H1 (cell line): ENCODE data around the gene ITPR1. TPM values are rescaled to one million over a fixed set of nuclear protein-coding genes. Genes with fewer than 3 reads are reported as not detected.

ENCODE experiments used
- CTCF ChIA-PET: fragments of 300-600 bp; sonication (Branson Sonifier 250); formaldehyde crosslinking; loops from one replicate; lab custom pipeline; 2021; ENCODE audit not compliant: partially characterized antibody; lab: Charles Lee
- POLR2A ChIA-PET: fragments of 300-600 bp; sonication (Branson Sonifier 250); formaldehyde crosslinking; loops from one replicate; lab custom pipeline; 2021; ENCODE audit warnings: inconsistent platforms; ENCODE audit not compliant: partially characterized antibody; lab: Charles Lee
- DNase-seq, 2 experiments: peaks; one replicate each; pipeline versions ENCODE4 v3.0.0 to v3.0.0-alpha.2; 2010 to 2022; ENCODE audit warnings: low spot score in 2 of 2, low read depth in 1 of 2, mixed read lengths in 1 of 2
- FAIRE-seq: peaks from 2 replicates; lab custom pipeline; 2011; peaks lifted over from hg19 to GRCh38; lab: Jason Lieb, UNC
- H2AFZ ChIP-seq: 2 replicates; pipeline ENCODE4 v1.8.1; 2012; ENCODE audit warnings: low read length, inconsistent platforms
- H2AK5ac ChIP-seq: 2 replicates; pipeline ENCODE4 v1.6.1; 2013; ENCODE audit warnings: low read depth, low read length
- H2BK120ac ChIP-seq: replicated peaks from 2 replicates; pipeline ENCODE3; 2013; ENCODE audit warnings: low read depth, low read length, inconsistent platforms
- H2BK12ac ChIP-seq: 2 replicates; pipeline ENCODE4 v1.6.1; 2013; ENCODE audit warnings: low read depth, low read length
- H2BK15ac ChIP-seq: 2 replicates; pipeline ENCODE4 v1.6.1; 2013; ENCODE audit warnings: low read length
- H2BK20ac ChIP-seq: 2 replicates; pipeline ENCODE4 v1.6.1; 2013; ENCODE audit warnings: low read length
- H2BK5ac ChIP-seq: 2 replicates; pipeline ENCODE4 v1.6.1; 2013; ENCODE audit warnings: low read depth, low read length
- H3K14ac ChIP-seq: 2 replicates; pipeline ENCODE4 v1.6.1; 2013; ENCODE audit warnings: inconsistent platforms; ENCODE audit not compliant: insufficient read length
- H3K18ac ChIP-seq: 2 replicates; pipeline ENCODE4 v1.6.1; 2013; ENCODE audit warnings: low read length; ENCODE audit errors: extremely low read depth
- H3K23ac ChIP-seq: 2 replicates; pipeline ENCODE4 v1.6.1; 2013; ENCODE audit warnings: inconsistent platforms; ENCODE audit not compliant: insufficient read length
- H3K23me2 ChIP-seq: 2 replicates; pipeline ENCODE4 v1.6.1; 2013; ENCODE audit warnings: low read depth, low read length
- H3K27ac ChIP-seq: 2 replicates; pipeline ENCODE4 v1.6.1; 2011; ENCODE audit warnings: low read depth, low read length, inconsistent platforms
- H3K27me3 ChIP-seq, 4 experiments: replicated peaks in 1 of 4; 1 replicate in 1 of 4; 2 replicates in 3 of 4; pipeline versions ENCODE4 v1.6.1 to v1.8.1; 2011 to 2013; ENCODE audit warnings: low read length in 3 of 4, mild to moderate bottlenecking in 3 of 4, inconsistent platforms in 2 of 4, mixed read lengths in 2 of 4, moderate library complexity in 1 of 4; ENCODE audit not compliant: control insufficient read depth in 3 of 4, insufficient read depth in 3 of 4; ENCODE audit errors: extremely low read depth in 1 of 4
- H3K36me3 ChIP-seq, 4 experiments: 2 replicates each; pipeline versions ENCODE4 v1.6.1 to v1.8.1; 2011 to 2013; ENCODE audit warnings: mild to moderate bottlenecking in 4 of 4, low read length in 3 of 4, moderate library complexity in 2 of 4, control low read depth in 1 of 4, inconsistent platforms in 1 of 4; ENCODE audit not compliant: insufficient read depth in 4 of 4, control insufficient read depth in 2 of 4
- H3K4ac ChIP-seq: replicated peaks from 2 replicates; pipeline ENCODE3; 2013; ENCODE audit warnings: low read length, low read depth, mixed read lengths, inconsistent platforms; ENCODE audit not compliant: insufficient read length
- H3K4me1 ChIP-seq, 4 experiments: replicated peaks in 1 of 4; 1 replicate in 1 of 4; 2 replicates in 3 of 4; pipeline versions ENCODE4 v1.6.1 to v1.8.1; 2011 to 2013; ENCODE audit warnings: low read length in 3 of 4, inconsistent platforms in 2 of 4, mixed read lengths in 1 of 4; ENCODE audit not compliant: insufficient read depth in 4 of 4, control insufficient read depth in 3 of 4
- H3K4me2 ChIP-seq, 2 experiments: 2 replicates each; pipeline versions ENCODE4 v1.6.1 to v1.8.1; 2011 to 2013; ENCODE audit warnings: low read depth in 2 of 2, low read length in 2 of 2, control low read depth in 1 of 2, inconsistent platforms in 1 of 2, mild to moderate bottlenecking in 1 of 2; ENCODE audit not compliant: insufficient read depth in 1 of 2
- H3K4me3 ChIP-seq, 4 experiments: fragments of 200-600, 300-600 bp in 1 of 4; sonication (generic), shearing (Covaris generic), sonication (Bioruptor Twin) in 1 of 4; 2 replicates each; pipeline versions ENCODE4 v1.5.1 to v1.8.1; 2011 to 2016; ENCODE audit warnings: low read length in 4 of 4, low read depth in 3 of 4, control low read depth in 2 of 4, inconsistent platforms in 2 of 4, mild to moderate bottlenecking in 2 of 4, mixed read lengths in 1 of 4, moderate library complexity in 1 of 4; ENCODE audit not compliant: insufficient read depth in 2 of 4; ENCODE audit errors: extremely low read depth in 1 of 4
- H3K56ac ChIP-seq: replicated peaks from 2 replicates; pipeline ENCODE3; 2013; ENCODE audit warnings: low read depth, mild to moderate bottlenecking, mixed read lengths, low read length, inconsistent platforms; ENCODE audit not compliant: insufficient read length
- H3K79me1 ChIP-seq: 2 replicates; pipeline ENCODE4 v1.6.1; 2013; ENCODE audit warnings: low read depth, low read length, control low read depth
- H3K79me2 ChIP-seq, 2 experiments: 2 replicates each; pipeline versions ENCODE4 v1.6.1 to v1.8.1; 2012 to 2013; ENCODE audit warnings: low read length in 2 of 2, mild to moderate bottlenecking in 2 of 2, inconsistent platforms in 1 of 2; ENCODE audit not compliant: insufficient read depth in 2 of 2, control insufficient read depth in 1 of 2
- H3K9ac ChIP-seq, 4 experiments: replicated peaks in 1 of 4; 1 replicate in 1 of 4; 2 replicates in 3 of 4; pipeline versions ENCODE4 v1.6.1 to v1.8.1; 2011 to 2013; ENCODE audit warnings: low read depth in 3 of 4, low read length in 3 of 4, control low read depth in 2 of 4, mild to moderate bottlenecking in 2 of 4, moderate library complexity in 2 of 4, inconsistent platforms in 1 of 4; ENCODE audit errors: extremely low read depth in 1 of 4
- H3K9me3 ChIP-seq, 2 experiments: 2 replicates each; pipeline versions ENCODE4 v1.6.1 to v1.8.1; 2012 to 2013; ENCODE audit warnings: mild to moderate bottlenecking in 2 of 2, moderate library complexity in 2 of 2, control low read depth in 1 of 2, inconsistent platforms in 1 of 2, low read depth in 1 of 2, low read length in 1 of 2, mixed read lengths in 1 of 2; ENCODE audit not compliant: insufficient read depth in 2 of 2
- H4K20me1 ChIP-seq, 2 experiments: replicated peaks in 1 of 2; 2 replicates each; pipeline versions ENCODE3 to v1.8.1; 2011 to 2013; ENCODE audit warnings: inconsistent platforms in 2 of 2, low read length in 2 of 2, mild to moderate bottlenecking in 1 of 2; ENCODE audit not compliant: insufficient read depth in 2 of 2, control insufficient read depth in 1 of 2
- H4K5ac ChIP-seq: 2 replicates; pipeline ENCODE4 v1.6.1; 2013; ENCODE audit warnings: low read length, low read depth, mixed read lengths, inconsistent platforms; ENCODE audit not compliant: insufficient read length
- H4K8ac ChIP-seq: 2 replicates; pipeline ENCODE4 v1.8.0; 2013; ENCODE audit warnings: mild to moderate bottlenecking, moderate library complexity, low read length, inconsistent platforms; ENCODE audit not compliant: insufficient read depth; ENCODE audit errors: extremely low read depth
- H4K91ac ChIP-seq: replicated peaks from 2 replicates; pipeline ENCODE3; 2013; ENCODE audit warnings: low read length, mixed read lengths, inconsistent platforms; ENCODE audit not compliant: insufficient read length
- CBX8 ChIP-seq: fragments of 300-800, 300-1000 bp; sonication (generic); IDR thresholded peaks from 2 replicates; pipeline ENCODE4 v1.7.1; 2016; ENCODE audit warnings: low read depth, low read length, borderline replicate concordance
- EGR1 ChIP-seq: IDR thresholded peaks from 2 replicates; pipeline ENCODE4 v1.6.1; 2011; ENCODE audit warnings: low read depth, low read length, borderline replicate concordance
- GABPA ChIP-seq: IDR thresholded peaks from 2 replicates; pipeline ENCODE4 v1.6.1; 2011; ENCODE audit warnings: mild to moderate bottlenecking, low read length, moderate library complexity, borderline replicate concordance; ENCODE audit not compliant: insufficient read depth
- GTF2F1 ChIP-seq: IDR thresholded peaks from 2 replicates; pipeline ENCODE4 v1.6.1; 2012; ENCODE audit warnings: low read depth, low read length, improper control_type of control experiment, borderline replicate concordance
- JUND ChIP-seq: IDR thresholded peaks from 2 replicates; pipeline ENCODE4 v1.6.1; 2011; ENCODE audit warnings: mild to moderate bottlenecking, improper control_type of control experiment, low read length
- PHF8 ChIP-seq: fragments of 200-600 bp; sonication (generic); conservative IDR thresholded peaks from 2 replicates; pipeline ENCODE4 v1.7.1; 2012; ENCODE audit warnings: low read depth, mild to moderate bottlenecking, inconsistent platforms, low read length, moderate library complexity
- SIX5 ChIP-seq: IDR thresholded peaks from 2 replicates; pipeline ENCODE4 v1.6.1; 2011; ENCODE audit warnings: mild to moderate bottlenecking, low read depth, low read length
- WGBS, 2 experiments: shearing (Covaris generic) in 1 of 2; methylation state at CpG; one replicate each; pipeline versions ENCODE4 v1.1.6 to v1.1.7; 2013 to 2015; ENCODE audit warnings: low lambda C conversion rate in 2 of 2, mixed read lengths in 2 of 2, inconsistent platforms in 1 of 2, low coverage in 1 of 2, missing lambda C conversion rate in 1 of 2; ENCODE audit not compliant: insufficient replicate concordance in 2 of 2, insufficient coverage in 1 of 2, insufficient read length in 1 of 2; ENCODE audit errors: extremely low coverage in 1 of 2, missing lambda C conversion rate in 1 of 2; 5-methylcytosine and 5-hydroxymethylcytosine counted together
- polyA plus RNA-seq, 7 experiments: library from polyadenylated mRNA; depleted of rRNA in 3 of 7; stranded (reverse) in 5 of 7; unstranded in 2 of 7; fragments of >200 nt in 5 of 7; fragments of 200-250 nt in 2 of 7; gene quantifications; 1 replicate in 5 of 7; 2 replicates in 1 of 7; 4 replicates in 1 of 7; pipeline versions ENCODE4 v1.2.1 to v1.2.3, GENCODE V29; 2011 to 2013; ENCODE audit warnings: missing spikeins in 2 of 7, mixed read lengths in 2 of 7
- total RNA-seq: library from RNA; stranded (reverse); fragmentation: NEBNext Ultra II Directional; extraction: Animal tissue kit (Norgen Biotek cat#: 25700); gene quantifications from 2 replicates; pipeline ENCODE4 v1.2.1, GENCODE V29; 2021
- TF ChIP-seq, protein P1 (sequence below): IDR thresholded peaks from 2 replicates; pipeline ENCODE4 v1.6.1; 2011; ENCODE audit warnings: low read depth, mild to moderate bottlenecking, low read length; ENCODE audit not compliant: insufficient read depth
- TF ChIP-seq, protein P2 (sequence below), 3 experiments: IDR thresholded peaks; 1 replicate in 2 of 3; 2 replicates in 1 of 3; pipeline versions ENCODE4 v1.5.1 to v1.6.1; 2011; ENCODE audit warnings: low read length in 3 of 3, mild to moderate bottlenecking in 3 of 3, inconsistent platforms in 2 of 3, low read depth in 1 of 3, moderate library complexity in 1 of 3; ENCODE audit not compliant: insufficient read depth in 1 of 3; ENCODE audit errors: control extremely low read depth in 1 of 3

ITPR1 gene
- total and polyA plus RNA-seq, 2 of the 8 experiments (the other 6 are each of a cell fraction or from before 2014, with no cell fraction given), result 2.5 to 16.3 TPM

GRCh38 chr3:4750306-4750968 lies 257.3 kb downstream of the ITPR1 start:
- H4K91ac ChIP-seq, result no peak overlapping the region
- no peak overlapping the region for H3K18ac ChIP-seq
- H3K9ac ChIP-seq, result no peak overlapping the region
- H2BK5ac ChIP-seq, result no peak overlapping the region
- no peaks in the 10 kb centered on the region for H3K23me2 ChIP-seq
- no peak overlapping the region for H3K56ac ChIP-seq
- no peak overlapping the region; the same call in 1 of the 2 replicates for H2BK12ac ChIP-seq
- no peak overlapping the region for H3K23ac ChIP-seq
- H4K8ac ChIP-seq, result no peak overlapping the region
- no peaks in the 10 kb centered on the region for H3K9me3 ChIP-seq
- 87% methylated on average over 7 of the region's 7 CpGs; no CpG with 5 or more reads in 1 of the 2 experiments for WGBS, 2 experiments
- no peak overlapping the region for H3K14ac ChIP-seq
- H2BK120ac ChIP-seq, result no peak overlapping the region
- H3K4me3 ChIP-seq, result no peak overlapping the region
- H3K27me3 ChIP-seq, result no peaks in the 10 kb centered on the region
- POLR2A ChIA-PET, result interaction anchor here (0.7 kb wide), 1 partner anchor 166 kb away, joined by 3 read pairs; no protein-coding TSS in a partner anchor
- FAIRE-seq, result no peak
- no peak overlapping the region for H2AFZ ChIP-seq
- H3K4ac ChIP-seq, result no peak overlapping the region
- H2BK20ac ChIP-seq, result no peak overlapping the region
- no peak overlapping the region for H4K5ac ChIP-seq
- no peaks in the 10 kb centered on the region for H3K79me2 ChIP-seq
- H4K20me1 ChIP-seq, result peaks cover 0 to 2% of the 10 kb centered on the region in 2 experiments
- H3K4me2 ChIP-seq, result no peak overlapping the region
- no peak overlapping the region for H3K27ac ChIP-seq
- no peaks in the 10 kb centered on the region for H3K79me1 ChIP-seq
- no peak overlapping the region for H2BK15ac ChIP-seq
- no peak for DNase-seq
- H3K4me1 ChIP-seq, result peaks cover 0 to 3% (median 3%) of the 10 kb centered on the region in 4 experiments; a peak in 3 of 7 replicates
- no peaks in the 10 kb centered on the region for H3K36me3 ChIP-seq
- H2AK5ac ChIP-seq, result no peak overlapping the region
- CTCF ChIA-PET, result interaction anchor here (1.2 to 1.7 kb wide), 3 partner anchors 29 to 303 kb away, joined by 3 to 10 read pairs (median 3); no protein-coding TSS in a partner anchor
- TF ChIP-seq SIX5 (no peak), GABPA (no peak), PHF8 (no peak), GTF2F1 (no peak), CBX8 (no peak), EGR1 (no peak), JUND (no peak)
- TF ChIP-seq, protein P1, sequence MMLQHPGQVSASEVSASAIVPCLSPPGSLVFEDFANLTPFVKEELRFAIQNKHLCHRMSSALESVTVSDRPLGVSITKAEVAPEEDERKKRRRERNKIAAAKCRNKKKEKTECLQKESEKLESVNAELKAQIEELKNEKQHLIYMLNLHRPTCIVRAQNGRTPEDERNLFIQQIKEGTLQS, result no peak
- TF ChIP-seq, protein P2, sequence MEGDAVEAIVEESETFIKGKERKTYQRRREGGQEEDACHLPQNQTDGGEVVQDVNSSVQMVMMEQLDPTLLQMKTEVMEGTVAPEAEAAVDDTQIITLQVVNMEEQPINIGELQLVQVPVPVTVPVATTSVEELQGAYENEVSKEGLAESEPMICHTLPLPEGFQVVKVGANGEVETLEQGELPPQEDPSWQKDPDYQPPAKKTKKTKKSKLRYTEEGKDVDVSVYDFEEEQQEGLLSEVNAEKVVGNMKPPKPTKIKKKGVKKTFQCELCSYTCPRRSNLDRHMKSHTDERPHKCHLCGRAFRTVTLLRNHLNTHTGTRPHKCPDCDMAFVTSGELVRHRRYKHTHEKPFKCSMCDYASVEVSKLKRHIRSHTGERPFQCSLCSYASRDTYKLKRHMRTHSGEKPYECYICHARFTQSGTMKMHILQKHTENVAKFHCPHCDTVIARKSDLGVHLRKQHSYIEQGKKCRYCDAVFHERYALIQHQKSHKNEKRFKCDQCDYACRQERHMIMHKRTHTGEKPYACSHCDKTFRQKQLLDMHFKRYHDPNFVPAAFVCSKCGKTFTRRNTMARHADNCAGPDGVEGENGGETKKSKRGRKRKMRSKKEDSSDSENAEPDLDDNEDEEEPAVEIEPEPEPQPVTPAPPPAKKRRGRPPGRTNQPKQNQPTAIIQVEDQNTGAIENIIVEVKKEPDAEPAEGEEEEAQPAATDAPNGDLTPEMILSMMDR (IDR thresholded peaks at IDR 0.05; ENCODE audit: control extremely low read depth in 1 of 3, insufficient read depth in 1 of 3, low read depth in 1 of 3, low read length in 3 of 3), result no peak
